Adipose tissue (tissue), 3 donors: ENCODE results near the gene PRMT9. TPM values are rescaled to one million over a fixed set of nuclear protein-coding genes. Genes with fewer than 3 reads are reported as not detected.

Experiments
- H3K27ac ChIP-seq: one replicate; pipeline ENCODE4 v1.5.1; 2013; ENCODE audit warnings: low read depth, low read length
- WGBS, 3 donors: extraction: QIAGEN DNeasy Blood & Tissue Kit; methylation state at CpG; one replicate each; pipeline ENCODE4 v1.1.7; 2013; 5-methylcytosine and 5-hydroxymethylcytosine counted together
- polyA plus RNA-seq, 3 donors: library from polyadenylated mRNA; stranded (reverse); fragments of 200-250 nt; gene quantifications; one replicate each; pipeline ENCODE4 v1.2.3, GENCODE V29; 2013
- donor health status: healthy with polysubstance abuse.
- donor health status: Bipolar disorder and iron deficiency.
- donor health status: healthy.

PRMT9 gene
- polyA plus RNA-seq, 3 donors, result 2.3 to 8.8 (median 5.3) TPM

GRCh38 chr4:147689067-147689466, 5.1 kb upstream of the PRMT9 start:
- WGBS, 3 donors, result 42 to 65% (median 44%) methylated on average over 4 of the region's 4 CpGs
- H3K27ac ChIP-seq, result no peak overlapping the region

GRCh38 chr4:147683188-147683591, 773 bp downstream of the PRMT9 start:
- no peak overlapping the region for H3K27ac ChIP-seq
- 2 to 3% (median 2%) methylated on average over 10 of the region's 10 CpGs for WGBS, 3 donors

- H3K27ac ChIP-seq, result no peak overlapping the region
- WGBS, 3 donors, result 52 to 74% (median 71%) methylated on average over 3 of the region's 3 CpGs
These were observed 1.2 kb downstream of the PRMT9 start for GRCh38 chr4:147682755-147683154.

- no peak overlapping the region for H3K27ac ChIP-seq
- WGBS, 3 donors, result 91 to 94% (median 94%) methylated on average over 12 of the region's 12 CpGs
These were observed 5.0 kb downstream of the PRMT9 start for GRCh38 chr4:147678796-147679549.

- WGBS, 3 donors, result 72 to 78% (median 78%) methylated on average over 5 of the region's 5 CpGs
- H3K27ac ChIP-seq, result no peak overlapping the region
These were observed 5.9 kb downstream of the PRMT9 start for GRCh38 chr4:147678106-147678505.

GRCh38 chr4:147674496-147674895, 9.5 kb downstream of the PRMT9 start:
- H3K27ac ChIP-seq, result no peak overlapping the region
- WGBS, 3 donors, result 72 to 100% (median 83%) methylated on average over 1 of the region's 1 CpG

- no peak overlapping the region for H3K27ac ChIP-seq
- WGBS, 3 donors, result 74 to 96% (median 91%) methylated on average over 4 of the region's 4 CpGs
These were observed 9.9 kb downstream of the PRMT9 start for GRCh38 chr4:147674073-147674472.

GRCh38 chr4:147658501-147658900, 25.5 kb downstream of the PRMT9 start:
- 93 to 95% (median 94%) methylated on average over 4 of the region's 4 CpGs for WGBS, 3 donors
- H3K27ac ChIP-seq, result no peak overlapping the region

- WGBS, 3 donors, result 97 to 98% (median 97%) methylated on average over 2 of the region's 2 CpGs
- H3K27ac ChIP-seq, result no peak overlapping the region
These were observed 28.3 kb downstream of the PRMT9 start for GRCh38 chr4:147655639-147656038.

- H3K27ac ChIP-seq, result no peak overlapping the region
- WGBS, 3 donors, result 90 to 100% (median 97%) methylated on average over 1 of the region's 1 CpG
These were observed 32.4 kb downstream of the PRMT9 start for GRCh38 chr4:147651563-147651962.

- no peak overlapping the region for H3K27ac ChIP-seq
These were observed 35.3 kb downstream of the PRMT9 start for GRCh38 chr4:147648656-147649055.

GRCh38 chr4:147645099-147645498, 38.9 kb downstream of the PRMT9 start:
- H3K27ac ChIP-seq, result no peak overlapping the region

- 41 to 97% (median 74%) methylated on average over 3 of the region's 3 CpGs for WGBS, 3 donors
- H3K27ac ChIP-seq, result no peak overlapping the region
These were observed 39.5 kb downstream of the PRMT9 start for GRCh38 chr4:147644471-147644870.

GRCh38 chr4:147643616-147644015, 40.3 kb downstream of the PRMT9 start:
- no peak overlapping the region for H3K27ac ChIP-seq
- WGBS, 3 donors, result 97 to 100% (median 98%) methylated on average over 1 of the region's 1 CpG

GRCh38 chr4:147640331-147640730, 43.6 kb downstream of the PRMT9 start:
- no peak overlapping the region for H3K27ac ChIP-seq
- 94 to 100% (median 100%) methylated on average over 1 of the region's 1 CpG for WGBS, 3 donors

- H3K27ac ChIP-seq, result no peak overlapping the region
These were observed 44.6 kb downstream of the PRMT9 start for GRCh38 chr4:147639388-147639787.

- WGBS, 3 donors, result 76 to 81% (median 79%) methylated on average over 2 of the region's 2 CpGs
- no peak overlapping the region for H3K27ac ChIP-seq
These were observed 45.0 kb downstream of the PRMT9 start for GRCh38 chr4:147638942-147639341.

- 58 to 86% (median 81%) methylated on average over 1 of the region's 1 CpG for WGBS, 3 donors
These were observed 45.6 kb downstream of the PRMT9 start for GRCh38 chr4:147638365-147638764.

GRCh38 chr4:147635348-147635747, 48.6 kb downstream of the PRMT9 start:
- no peak overlapping the region for H3K27ac ChIP-seq

More at GRCh38 chr4:147638365-147638764, 45.6 kb downstream of the PRMT9 start:
- no peak overlapping the region for H3K27ac ChIP-seq

GRCh38 chr4:147633643-147634042, 50.3 kb downstream of the PRMT9 start:
- H3K27ac ChIP-seq, result no peak overlapping the region
- WGBS, 3 donors, result 97 to 100% (median 100%) methylated on average over 1 of the region's 1 CpG

- H3K27ac ChIP-seq, result no peak overlapping the region
- WGBS, 3 donors, result 90 to 95% (median 92%) methylated on average over 3 of the region's 3 CpGs
These were observed 50.9 kb downstream of the PRMT9 start for GRCh38 chr4:147633113-147633512.
